ENCODE data around the gene ZNF740.
"Not testable (repeated sequence)": the region's sequence is repeated elsewhere in the genome, so short reads cannot be mapped to it uniquely, and the experiment has no call there.

The ZNF740 gene

DNA sequence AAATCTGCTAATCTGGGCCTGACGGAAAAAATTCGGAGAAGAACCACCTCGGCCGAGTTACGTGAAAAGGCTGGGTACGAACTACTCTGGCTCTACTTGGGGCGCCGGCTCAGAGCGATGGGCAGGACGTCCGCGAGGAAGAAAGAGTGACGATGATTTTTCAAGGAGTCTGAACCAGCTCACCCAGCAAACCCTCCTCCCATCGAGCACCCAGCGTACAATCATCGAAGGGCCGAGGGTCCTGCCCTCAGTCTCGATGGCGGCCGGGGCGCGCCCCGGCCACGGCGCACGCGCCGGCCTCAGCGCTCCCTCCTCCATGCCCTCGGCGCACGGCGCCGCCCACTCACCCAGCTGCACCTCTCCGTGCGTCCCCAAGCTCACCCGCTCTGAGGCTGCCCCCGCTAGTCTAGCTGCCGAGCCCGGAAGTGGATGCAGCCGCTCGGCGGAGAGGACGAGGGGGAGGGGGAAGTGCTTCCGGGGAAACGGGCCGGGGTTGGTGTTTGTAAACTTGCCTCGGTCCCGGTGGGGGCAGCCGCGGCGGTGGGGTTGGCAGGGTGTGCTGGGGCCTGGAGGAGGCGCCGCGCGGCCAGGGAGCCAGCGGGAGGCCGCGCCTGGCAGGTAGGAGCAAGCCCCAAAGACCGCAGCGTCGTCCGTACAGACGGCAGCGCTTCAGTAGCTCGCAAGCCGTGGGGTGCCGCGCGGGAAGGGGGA, at the start of gene ZNF740, which contains the start of gene CSAD:
Gene ZNF740, plus strand, starts transcription at position 503 of the 711 bp plus-strand sequence. CDS start 1,262 bp downstream, outside the sequence.
Gene CSAD, minus strand, starts transcription at position 706 of the 711 bp plus-strand sequence. CDS start 7,455 bp downstream, outside the sequence.
- in situ Hi-C loops (cut with MboI; ENCODE audit: low sequenced_read_pairs) = no loop called here

GRCh38 chr12:53131844-53132243, 48.7 kb upstream of the ZNF740 start:
- in situ Hi-C loops (cut with MboI; ENCODE audit: low sequenced_read_pairs) = no loop called here

DNA sequence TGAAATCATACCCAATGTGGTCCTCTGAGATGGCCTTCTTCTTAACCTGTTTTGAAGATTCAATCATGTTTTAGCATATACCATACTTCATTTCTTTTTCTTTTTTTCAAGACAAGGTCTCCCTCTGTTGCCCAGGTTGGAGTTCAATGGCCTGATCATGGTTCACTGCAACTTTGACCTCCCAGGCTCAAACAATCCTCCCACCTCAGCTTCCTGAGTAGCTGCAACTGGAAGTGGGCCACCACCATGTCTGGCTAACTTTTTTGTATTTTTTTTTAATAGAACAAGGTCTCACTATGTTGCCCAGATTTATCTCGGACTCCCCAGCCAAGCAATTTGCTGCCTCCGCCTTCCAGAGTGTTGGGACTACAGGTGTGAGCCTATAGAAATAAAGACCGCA, 46.8 kb upstream of the ZNF740 start:
- in situ Hi-C loops (cut with MboI; ENCODE audit: low sequenced_read_pairs) = no loop called here

GRCh38 chr12:53143355-53143754, 37.2 kb upstream of the ZNF740 start:
- in situ Hi-C loops (cut with MboI; ENCODE audit: low sequenced_read_pairs) = no loop called here

- in situ Hi-C loops (cut with MboI; ENCODE audit: low sequenced_read_pairs) = no loop called here
Measured at GRCh38 chr12:53145383-53146260, 34.9 kb upstream of the ZNF740 start.

DNA sequence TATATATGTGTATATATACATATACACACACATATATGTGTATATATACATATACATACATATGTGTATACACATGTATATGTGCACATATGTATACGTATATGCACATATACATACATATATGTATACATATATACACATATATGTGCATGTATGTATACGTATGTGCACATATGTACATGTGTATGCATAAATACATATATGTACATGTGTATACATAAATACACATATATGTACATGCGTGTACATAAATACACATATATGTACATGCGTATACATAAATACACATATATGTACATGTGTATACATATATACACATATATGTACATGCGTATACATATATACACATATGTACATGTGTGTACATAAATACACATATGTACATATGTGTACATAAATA, 33.3 kb upstream of the ZNF740 start:
- in situ Hi-C loops (cut with MboI; ENCODE audit: low sequenced_read_pairs) = no loop called here

DNA sequence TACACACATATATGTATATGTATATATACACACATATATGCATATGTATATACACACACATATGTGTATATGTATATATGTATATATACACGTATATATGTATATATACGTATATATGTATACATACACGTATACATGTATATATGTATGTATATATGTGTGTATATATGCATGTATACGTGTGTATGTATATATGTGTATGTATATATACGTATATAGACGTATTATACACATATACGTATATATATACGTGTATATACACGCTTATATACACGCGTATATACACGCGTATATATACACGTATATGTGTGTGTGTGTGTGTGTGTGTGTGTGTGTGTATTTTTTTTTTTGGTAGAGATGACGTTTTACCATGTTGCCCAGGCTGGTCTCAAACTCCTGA, 32.9 kb upstream of the ZNF740 start:
- in situ Hi-C loops (cut with MboI; ENCODE audit: low sequenced_read_pairs) = no loop called here

DNA sequence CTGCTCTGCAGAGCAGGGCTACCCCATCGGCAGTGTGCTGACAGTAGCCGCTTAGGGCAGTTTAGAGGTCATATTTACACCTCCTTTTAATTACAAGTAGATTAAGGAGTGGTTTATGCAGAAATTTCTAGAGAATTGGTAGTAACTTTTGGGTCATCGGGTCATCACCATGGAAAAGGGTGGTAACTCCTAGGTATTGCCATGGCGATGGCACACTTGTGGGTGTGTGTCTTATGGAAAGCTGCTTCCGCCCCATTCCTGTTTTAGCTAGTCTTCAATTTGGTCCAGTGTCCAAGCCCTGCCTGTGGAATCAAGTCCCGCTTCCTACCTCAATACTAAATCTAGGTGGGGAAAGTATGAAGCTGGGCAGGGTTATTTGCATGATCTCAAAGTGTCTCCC, 29.5 kb upstream of the ZNF740 start:
- in situ Hi-C loops (cut with MboI; ENCODE audit: low sequenced_read_pairs) = no loop called here

GRCh38 chr12:53152390-53152789, 28.1 kb upstream of the ZNF740 start:
- in situ Hi-C loops (cut with MboI; ENCODE audit: low sequenced_read_pairs) = no loop called here

DNA sequence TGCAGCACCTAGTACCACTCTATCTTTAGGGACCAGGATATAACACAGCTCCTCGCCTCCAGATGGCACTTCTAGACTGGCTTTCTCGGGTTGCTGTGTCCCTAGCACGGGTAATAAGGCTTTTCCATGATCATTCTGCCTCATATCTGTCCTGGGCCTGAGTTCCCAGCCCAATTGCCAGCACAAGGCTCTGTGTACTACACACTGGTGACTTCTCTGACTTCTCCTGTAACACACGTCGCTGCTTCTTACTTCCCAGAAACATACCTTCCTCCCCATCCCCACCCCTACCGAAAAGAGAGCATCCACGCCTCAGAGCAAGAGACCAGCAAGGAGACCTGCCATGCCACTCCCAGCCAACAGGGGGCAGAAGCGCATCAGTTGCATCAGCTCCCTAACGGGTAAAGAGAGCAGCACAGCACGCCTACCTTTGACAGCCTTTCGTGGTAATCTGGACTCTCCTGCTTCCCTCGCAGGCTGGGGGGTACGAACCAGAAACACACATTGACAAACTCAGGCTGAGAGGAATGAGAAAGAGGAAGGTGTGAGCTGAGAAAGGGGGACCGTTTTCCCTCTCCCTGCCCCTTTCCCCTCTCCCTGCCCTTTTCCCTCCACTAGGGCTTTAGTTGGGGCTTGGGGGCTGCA, 21.2 kb upstream of the ZNF740 start:
- in situ Hi-C loops (cut with MboI; ENCODE audit: low sequenced_read_pairs) = no loop called here

DNA sequence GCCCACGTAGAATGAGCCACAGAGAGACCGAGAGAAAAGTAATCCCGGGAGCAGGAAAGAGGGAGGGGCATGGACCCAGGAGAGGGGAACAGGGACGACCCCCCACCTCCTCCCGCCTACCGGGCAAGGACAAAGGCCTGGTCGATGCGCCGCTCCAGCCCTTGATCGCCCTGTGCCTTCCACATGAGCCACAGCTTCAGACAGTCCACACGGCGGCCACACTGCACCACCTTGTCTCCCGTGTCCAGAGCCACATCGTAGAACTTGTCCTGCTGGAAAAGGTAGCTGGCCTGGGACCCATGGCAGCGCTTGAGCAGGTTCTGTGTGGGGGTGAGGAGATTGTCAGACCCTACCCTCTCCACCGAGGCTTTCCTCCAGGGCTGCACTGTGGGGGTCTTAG, 20.5 kb upstream of the ZNF740 start:
- in situ Hi-C loops (cut with MboI; ENCODE audit: low sequenced_read_pairs) = no loop called here

- in situ Hi-C loops (cut with MboI; ENCODE audit: low sequenced_read_pairs) = no loop called here
Measured at GRCh38 chr12:53160673-53161072, 19.8 kb upstream of the ZNF740 start.

DNA sequence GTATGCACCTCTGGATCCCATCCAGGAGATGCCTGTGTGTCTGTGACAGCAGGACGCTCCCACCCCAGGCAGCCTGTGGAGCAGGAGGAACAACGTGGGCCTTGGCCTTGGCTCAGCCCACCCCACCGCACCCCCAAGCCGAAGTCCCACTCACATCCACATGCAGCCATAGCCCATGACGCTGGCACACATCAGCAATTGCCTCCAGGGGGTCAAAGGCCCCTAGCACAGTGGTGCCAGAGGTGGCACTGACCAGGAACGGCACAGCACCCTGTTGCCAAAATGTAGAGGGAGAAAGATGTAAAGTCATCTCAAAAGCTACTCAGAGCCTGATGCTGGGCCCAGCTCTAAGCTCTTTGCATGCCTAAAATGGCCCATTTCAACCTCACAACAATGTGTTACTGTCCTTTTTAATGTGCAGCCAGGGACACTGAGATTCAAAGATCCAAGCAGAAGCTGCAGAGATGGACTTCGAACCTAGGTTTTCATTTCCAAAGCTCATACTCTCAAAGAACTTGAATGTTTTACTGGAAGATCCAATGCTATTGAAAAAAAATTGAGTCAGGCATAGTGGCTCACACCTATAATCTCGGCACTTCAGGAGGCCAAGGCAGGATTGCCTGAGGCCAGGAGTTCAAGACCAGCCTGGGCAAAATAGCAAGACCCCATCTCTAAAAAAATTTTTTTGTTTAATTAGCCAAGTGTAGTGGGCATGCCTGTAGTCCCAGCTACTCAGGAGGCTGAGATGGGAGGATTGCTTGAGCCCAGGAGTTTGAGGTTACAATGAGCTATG, 19.2 kb upstream of the ZNF740 start:
- in situ Hi-C loops (cut with MboI; ENCODE audit: low sequenced_read_pairs) = no loop called here

GRCh38 chr12:53163008-53163407, 17.5 kb upstream of the ZNF740 start:
- in situ Hi-C loops (cut with MboI; ENCODE audit: low sequenced_read_pairs) = not testable (repeated sequence)

- in situ Hi-C loops (cut with MboI; ENCODE audit: low sequenced_read_pairs) = no loop called here
Measured at GRCh38 chr12:53166837-53167236, 13.7 kb upstream of the ZNF740 start.

DNA sequence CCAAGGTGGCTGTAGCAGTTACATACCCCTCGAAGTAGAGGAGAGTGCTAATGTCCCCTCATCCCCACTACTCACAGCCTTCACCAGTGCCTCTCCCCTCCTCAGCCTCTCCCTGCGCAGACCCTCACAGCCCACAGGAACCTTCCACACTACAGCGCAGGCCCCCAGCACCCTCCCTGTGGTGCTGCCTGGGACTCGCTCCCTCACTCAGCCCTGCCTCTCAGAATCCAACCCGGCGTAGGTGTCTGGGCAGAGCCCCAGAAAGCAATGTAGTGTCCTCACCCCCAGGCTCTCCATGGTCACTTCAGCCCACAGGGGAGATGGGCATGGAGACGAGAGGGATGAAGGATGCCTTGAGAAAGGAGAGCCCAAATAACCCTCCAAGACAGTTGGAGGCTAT, 10.9 kb upstream of the ZNF740 start:
- in situ Hi-C loops (cut with MboI; ENCODE audit: low sequenced_read_pairs) = no loop called here

DNA sequence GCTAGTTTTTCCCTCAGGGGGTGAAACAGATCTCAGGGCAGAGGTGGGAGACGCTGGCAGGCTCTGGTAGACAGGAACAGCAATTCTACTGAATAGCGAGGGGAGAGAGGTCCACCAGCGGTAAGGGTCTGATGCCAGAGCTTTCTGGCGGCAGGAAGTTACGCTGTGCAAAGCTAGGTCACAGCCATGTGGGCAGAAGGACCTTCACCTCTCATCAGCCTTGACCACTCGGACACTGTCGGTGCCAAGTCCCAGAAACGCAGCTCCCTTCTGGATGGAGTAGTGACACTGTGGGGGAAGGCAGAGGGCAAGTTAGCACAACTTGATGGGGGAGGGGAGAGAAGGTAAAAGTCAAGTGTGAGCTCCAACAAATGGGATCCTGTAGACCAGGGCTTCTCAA, 10.3 kb upstream of the ZNF740 start:
- in situ Hi-C loops (cut with MboI; ENCODE audit: low sequenced_read_pairs) = no loop called here

GRCh38 chr12:53170876-53171724, 9.4 kb upstream of the ZNF740 start:
- in situ Hi-C loops (cut with MboI; ENCODE audit: low sequenced_read_pairs) = no loop called here

DNA sequence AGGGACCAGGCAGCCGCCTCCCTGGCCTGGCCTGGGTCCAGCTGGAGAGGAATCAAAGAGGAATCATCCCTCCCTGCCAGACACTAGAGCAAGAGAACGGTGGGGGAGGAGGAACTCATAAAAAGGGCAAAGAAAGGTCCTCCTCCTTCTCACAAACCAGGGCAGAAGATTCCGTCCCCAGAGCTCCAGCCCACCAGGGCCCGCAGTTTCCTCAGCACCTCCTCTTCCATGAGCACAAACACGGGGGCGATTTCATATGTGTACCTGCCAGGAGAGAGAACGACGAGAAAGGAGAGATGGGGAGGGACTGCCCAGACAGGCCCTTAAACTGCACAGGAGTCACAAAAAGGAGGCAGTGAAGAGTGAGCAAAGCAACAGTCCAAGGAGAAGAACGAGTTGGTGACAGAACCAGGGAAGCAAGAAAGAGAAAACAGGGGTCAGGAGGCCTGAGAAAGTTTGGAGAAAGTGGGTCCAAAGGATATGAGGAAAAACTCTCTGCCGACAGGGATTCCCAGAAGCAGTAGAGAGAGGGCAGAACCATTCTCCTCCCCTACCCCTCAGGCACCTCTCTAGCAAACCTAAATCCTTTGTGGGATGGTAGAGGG, 8.7 kb upstream of the ZNF740 start:
- in situ Hi-C loops (cut with MboI; ENCODE audit: low sequenced_read_pairs) = no loop called here

Measured in hTERT RPE-1 (cell line).